B cell (primary cell): Measurements from ENCODE around the gene RPS19. TPM values are rescaled to one million over a fixed set of nuclear protein-coding genes. Genes with fewer than 3 reads are reported as not detected.

Experiments
- ATAC-seq: fragments of 200-7000 bp; cut with Tn5 transposase; one replicate; pipeline ENCODE4 v1.10.0; 2021; ENCODE audit warnings: low read depth, mild to moderate bottlenecking, moderate number of reproducible peaks, moderate library complexity
- CTCF ChIA-PET: fragments of 350-600 bp; sonication (Branson Sonifier 250); formaldehyde crosslinking; loops from one replicate; lab custom pipeline; 2021; ENCODE audit warnings: antibody characterized with exemption, inconsistent platforms; lab: Charles Lee
- POLR2A ChIA-PET: fragments of 350-600 bp; sonication (Branson Sonifier 250); formaldehyde crosslinking; loops from one replicate; lab custom pipeline; 2021; ENCODE audit warnings: antibody characterized with exemption; lab: Charles Lee
- DNase-seq: peaks from one replicate; pipeline ENCODE4 v3.0.0; 2013
- H2AFZ ChIP-seq: 2 replicates; pipeline ENCODE4 v1.6.1; 2012; ENCODE audit warnings: mild to moderate bottlenecking, low read depth, low read length; ENCODE audit not compliant: insufficient read depth, poor library complexity, severe bottlenecking
- H3K27ac ChIP-seq, 2 donors: 1 replicate in 1 of 2; 2 replicates in 1 of 2; pipeline ENCODE4 v1.5.1; 2012 to 2013; ENCODE audit warnings: low read length in 2 of 2, mild to moderate bottlenecking in 2 of 2, moderate library complexity in 1 of 2
- H3K27me3 ChIP-seq, 4 experiments: fragments of 200-600 bp in 1 of 4; sonication (generic) in 1 of 4; replicated peaks in 1 of 4; 1 replicate in 2 of 4; 2 replicates in 2 of 4; pipeline versions ENCODE4 v1.6.1 to v1.7.0; 2013 to 2016; ENCODE audit warnings: low read length in 3 of 4, mild to moderate bottlenecking in 2 of 4, mixed read lengths in 1 of 4, moderate library complexity in 1 of 4; ENCODE audit not compliant: insufficient read depth in 4 of 4, control insufficient read depth in 3 of 4; ENCODE audit errors: control extremely low read depth in 1 of 4
- H3K36me3 ChIP-seq, 2 experiments: replicated peaks in 1 of 2; 1 replicate in 1 of 2; 2 replicates in 1 of 2; pipeline versions ENCODE4 v1.6.1 to v1.7.1; 2013; ENCODE audit warnings: low read length in 1 of 2; ENCODE audit not compliant: insufficient read depth in 2 of 2, control insufficient read depth in 1 of 2; ENCODE audit errors: control extremely low read depth in 1 of 2, extremely low read depth in 1 of 2
- H3K4me1 ChIP-seq, 2 donors: fragments of 200-600 bp in 1 of 2; sonication (generic) in 1 of 2; 1 replicate in 1 of 2; 2 replicates in 1 of 2; pipeline versions ENCODE4 v1.5.1 to v1.6.1; 2013 to 2017; ENCODE audit warnings: low read length in 2 of 2; ENCODE audit not compliant: control insufficient read depth in 2 of 2, insufficient read depth in 2 of 2
- H3K4me2 ChIP-seq: replicated peaks from 2 replicates; pipeline ENCODE3; 2012; ENCODE audit warnings: mild to moderate bottlenecking, low read depth, low read length; ENCODE audit not compliant: poor library complexity, severe bottlenecking
- H3K4me3 ChIP-seq, 5 experiments: fragments of 200-600 bp in 1 of 5; sonication (generic) in 1 of 5; 1 replicate in 3 of 5; 2 replicates in 2 of 5; pipeline versions ENCODE4 v1.5.1 to v1.7.0; 2011 to 2016; ENCODE audit warnings: low read length in 4 of 5, mild to moderate bottlenecking in 4 of 5, low read depth in 2 of 5, control low read depth in 1 of 5, moderate library complexity in 1 of 5; ENCODE audit not compliant: insufficient read depth in 1 of 5; ENCODE audit errors: control extremely low read depth in 1 of 5, extremely low read depth in 1 of 5
- H3K79me2 ChIP-seq: fragments of 200-600 bp; sonication (generic); one replicate; pipeline ENCODE4 v1.6.0; 2016; ENCODE audit warnings: low read length; ENCODE audit not compliant: control insufficient read depth, insufficient read depth
- H3K9ac ChIP-seq: fragments of 200-600 bp; sonication (generic); 2 replicates; pipeline ENCODE4 v1.6.1; 2017; ENCODE audit warnings: mild to moderate bottlenecking, low read length, moderate library complexity
- H3K9me3 ChIP-seq, 3 donors: one replicate each; pipeline versions ENCODE4 v1.6.1 to v1.7.1; 2013; ENCODE audit warnings: low read length in 2 of 3; ENCODE audit not compliant: control insufficient read depth in 2 of 3, insufficient read depth in 1 of 3; ENCODE audit errors: control extremely low read depth in 1 of 3
- H4K20me1 ChIP-seq: 2 replicates; pipeline ENCODE4 v1.6.0; 2012; ENCODE audit warnings: mild to moderate bottlenecking, low read length; ENCODE audit not compliant: insufficient read depth, control insufficient read depth, poor library complexity, severe bottlenecking
- H3K27ac Mint-ChIP-seq: one replicate; pipeline ENCODE4 v1.8.0; 2021; ENCODE audit warnings: mixed read lengths
- H3K27me3 Mint-ChIP-seq: one replicate; pipeline ENCODE4 v1.8.0; 2021; ENCODE audit warnings: mixed read lengths
- H3K4me1 Mint-ChIP-seq: one replicate; pipeline ENCODE4 v1.8.0; 2021; ENCODE audit warnings: mixed read lengths
- H3K4me3 Mint-ChIP-seq: one replicate; pipeline ENCODE4 v1.8.0; 2021; ENCODE audit warnings: mixed read lengths
- H3K9me3 Mint-ChIP-seq: one replicate; pipeline ENCODE4 v1.8.0; 2022; ENCODE audit warnings: mixed read lengths; ENCODE audit not compliant: insufficient read depth
- EZH2 ChIP-seq: IDR thresholded peaks from 2 replicates; pipeline ENCODE4 v1.6.1; 2012; ENCODE audit warnings: borderline replicate concordance, low read depth, mild to moderate bottlenecking, moderate library complexity, low read length; ENCODE audit not compliant: insufficient read depth, poor library complexity, severe bottlenecking
- WGBS: methylation state at CpG from one replicate; pipeline ENCODE4 v1.1.5; 2013; ENCODE audit warnings: missing lambda C conversion rate; ENCODE audit not compliant: insufficient coverage; 5-methylcytosine and 5-hydroxymethylcytosine counted together
- intact Hi-C: fragments of 100-400 bp; cut with micrococcal nuclease; formaldehyde crosslinking; loops from one replicate; pipeline ENCODE4 v1.10.0; 2022
- polyA plus RNA-seq: library from polyadenylated mRNA; depleted of rRNA; stranded (reverse); fragments of >200 nt; gene quantifications from 2 replicates; pipeline ENCODE4 v1.2.3, GENCODE V29; 2012
- total RNA-seq, 2 donors: library from RNA; stranded (reverse); fragments of 120-200 nt in 1 of 2; gene quantifications; 1 replicate in 1 of 2; 2 replicates in 1 of 2; pipeline versions ENCODE4 v1.2.3 to v1.2.4, GENCODE V29; 2013 to 2022
- TF ChIP-seq, protein P1 (sequence below): fragments of 200-600 bp; IDR thresholded peaks from one replicate; pipeline ENCODE4 v1.8.0; 2022; ENCODE audit warnings: antibody characterized with exemption, mild to moderate bottlenecking

RPS19 gene
- total and polyA plus RNA-seq, 2 donors (not counting 1 experiment from before 2014, with no cell fraction given) = 3,322 to 9,144 TPM

DNA sequence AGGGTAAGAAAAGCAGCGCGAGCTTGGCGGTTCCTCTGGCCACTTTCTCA lies 15.2 kb upstream of the RPS19 start, which contains the start of gene DMRTC2:
Gene DMRTC2 (plus strand): TSS at position 42 of the 50 bp plus-strand sequence. CDS start 2,387 bp downstream, outside the sequence.
- POLR2A ChIA-PET = no interaction called here
- Mint-ChIP-seq H3K4me3 (no peak within 1 kb of the TSS), H3K27ac (no peak within 1 kb of the TSS), H3K4me1 (no peaks in the 10 kb centered on the region), H3K9me3 (no peaks in the 10 kb centered on the region), H3K27me3 (peaks cover 8% of the 10 kb centered on the region)
- Histone ChIP-seq H3K9me3 (peaks cover 0 to 9% (median 0%) of the 10 kb centered on the region in 3 donors), H3K4me2 (no peak within 1 kb of the TSS), H3K79me2 (no peaks in the 10 kb centered on the region), H4K20me1 (no peaks in the 10 kb centered on the region), H3K27me3 (no peaks in the 10 kb centered on the region), H3K4me1 (no peaks in the 10 kb centered on the region), H3K4me3 (no peak within 1 kb of the TSS), H3K36me3 (no peaks in the 10 kb centered on the region), H2AFZ (no peak within 1 kb of the TSS), H3K9ac (no peak within 1 kb of the TSS), H3K27ac (no peak within 1 kb of the TSS)
- ATAC-seq (no peak), DNase-seq (no peak)
- TF ChIP-seq EZH2 = no peak
- intact Hi-C loops = no loop called here
- 94% methylated on average over 3 of the region's 3 CpGs for WGBS
- CTCF ChIA-PET = no interaction called here

DNA sequence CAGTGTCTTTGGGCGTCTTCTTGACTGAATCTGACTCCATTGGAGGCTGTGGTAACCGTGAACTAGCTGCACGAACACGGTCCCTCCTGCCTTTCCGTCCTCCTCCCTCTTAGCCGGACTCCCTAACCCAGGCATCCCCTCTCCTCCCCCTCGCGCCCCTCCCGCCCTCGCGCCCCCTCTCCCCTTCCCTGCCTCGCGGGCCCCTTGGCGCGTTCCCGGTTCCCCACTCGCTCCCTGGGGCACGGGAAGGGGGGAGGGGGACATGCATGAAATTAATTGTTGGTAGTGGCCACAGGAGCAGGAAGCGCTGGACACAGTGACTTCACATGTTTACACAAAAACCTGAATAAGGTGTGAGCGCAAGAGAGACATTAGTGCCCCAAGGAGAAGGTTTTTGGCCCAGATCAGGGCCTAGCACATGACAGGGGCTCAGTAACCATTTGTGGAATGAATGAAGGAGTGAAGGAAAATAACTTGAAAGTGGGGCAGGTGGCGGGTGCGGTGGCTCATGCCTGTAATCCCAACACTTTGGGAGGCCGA lies 14.9 kb upstream of the RPS19 start:
- ChIA-PET POLR2A (no interaction called here), CTCF (no interaction called here)
- WGBS = 97% methylated on average over 11 of the region's 23 CpGs
- no peak overlapping the region for H3K4me2 ChIP-seq
- no peak for DNase-seq
- Mint-ChIP-seq H3K27me3 (peaks cover 6% of the 10 kb centered on the region), H3K27ac (no peak overlapping the region), H3K9me3 (no peaks in the 10 kb centered on the region), H3K4me1 (no peaks in the 10 kb centered on the region), H3K4me3 (no peak overlapping the region)
- TF ChIP-seq, protein P1, sequence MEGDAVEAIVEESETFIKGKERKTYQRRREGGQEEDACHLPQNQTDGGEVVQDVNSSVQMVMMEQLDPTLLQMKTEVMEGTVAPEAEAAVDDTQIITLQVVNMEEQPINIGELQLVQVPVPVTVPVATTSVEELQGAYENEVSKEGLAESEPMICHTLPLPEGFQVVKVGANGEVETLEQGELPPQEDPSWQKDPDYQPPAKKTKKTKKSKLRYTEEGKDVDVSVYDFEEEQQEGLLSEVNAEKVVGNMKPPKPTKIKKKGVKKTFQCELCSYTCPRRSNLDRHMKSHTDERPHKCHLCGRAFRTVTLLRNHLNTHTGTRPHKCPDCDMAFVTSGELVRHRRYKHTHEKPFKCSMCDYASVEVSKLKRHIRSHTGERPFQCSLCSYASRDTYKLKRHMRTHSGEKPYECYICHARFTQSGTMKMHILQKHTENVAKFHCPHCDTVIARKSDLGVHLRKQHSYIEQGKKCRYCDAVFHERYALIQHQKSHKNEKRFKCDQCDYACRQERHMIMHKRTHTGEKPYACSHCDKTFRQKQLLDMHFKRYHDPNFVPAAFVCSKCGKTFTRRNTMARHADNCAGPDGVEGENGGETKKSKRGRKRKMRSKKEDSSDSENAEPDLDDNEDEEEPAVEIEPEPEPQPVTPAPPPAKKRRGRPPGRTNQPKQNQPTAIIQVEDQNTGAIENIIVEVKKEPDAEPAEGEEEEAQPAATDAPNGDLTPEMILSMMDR = no peak
- TF ChIP-seq EZH2 = no peak
- H3K9me3 ChIP-seq = peaks cover 0 to 9% (median 0%) of the 10 kb centered on the region in 3 donors
- H2AFZ ChIP-seq = no peak overlapping the region
- no peak for ATAC-seq
- no peaks in the 10 kb centered on the region for H4K20me1 ChIP-seq
- H3K4me3 ChIP-seq = no peak overlapping the region
- H3K27ac ChIP-seq = no peak overlapping the region
- no peaks in the 10 kb centered on the region for H3K4me1 ChIP-seq
- intact Hi-C loops = no loop called here
- H3K79me2 ChIP-seq = no peaks in the 10 kb centered on the region
- no peak overlapping the region for H3K9ac ChIP-seq
- H3K36me3 ChIP-seq = no peaks in the 10 kb centered on the region
- H3K27me3 ChIP-seq = no peaks in the 10 kb centered on the region
